GM12872 (cell line): ENCODE measurements around the gene CBX4.
A peak's percentile ranks its signal among the peaks of the same experiment; 100 is the strongest.

Experiments used
- CTCF ChIP-seq: IDR thresholded peaks from 3 replicates; pipeline ENCODE4 v1.5.1; 2011; ENCODE audit warnings: low read depth, mild to moderate bottlenecking, low read length, moderate library complexity; ENCODE audit not compliant: insufficient read depth

Gene CBX4

DNA sequence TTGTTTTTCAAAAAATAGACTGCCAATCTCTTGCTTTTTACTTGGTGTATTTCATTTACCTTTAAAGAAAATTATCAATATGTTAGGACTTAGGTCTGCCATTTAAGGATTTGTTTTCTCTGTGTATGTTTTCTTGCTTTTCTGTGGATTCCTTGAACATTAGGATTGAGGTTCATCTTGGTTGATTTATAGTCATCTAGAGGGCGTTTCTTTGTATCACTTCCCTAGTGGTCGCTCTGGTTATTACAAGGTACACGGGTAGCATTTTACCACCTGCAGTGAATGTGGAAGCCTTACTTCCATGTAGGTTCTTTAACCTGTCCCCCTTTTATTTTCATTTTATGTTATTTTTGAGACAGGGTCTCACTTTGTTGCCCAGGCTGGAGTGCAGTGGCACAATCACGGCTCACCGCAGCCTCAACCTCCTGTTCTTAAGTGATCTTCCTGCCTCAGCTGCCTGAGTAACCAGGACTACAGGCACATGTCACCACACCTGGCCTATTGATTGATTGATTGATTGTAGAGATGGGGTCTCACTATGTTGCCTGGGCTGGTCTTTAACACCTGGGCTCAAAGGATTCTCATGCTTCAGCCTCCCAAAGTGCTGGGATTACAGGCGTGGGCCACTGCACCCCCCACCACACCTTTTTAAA lies 35.2 kb upstream of the CBX4 start:
- peak; percentile 67; the same call in 2 of the 3 replicates for TF ChIP-seq CTCF

- TF ChIP-seq CTCF: no peak
Observed at GRCh38 chr17:79873583-79873982, 34.3 kb upstream of the CBX4 start.

DNA sequence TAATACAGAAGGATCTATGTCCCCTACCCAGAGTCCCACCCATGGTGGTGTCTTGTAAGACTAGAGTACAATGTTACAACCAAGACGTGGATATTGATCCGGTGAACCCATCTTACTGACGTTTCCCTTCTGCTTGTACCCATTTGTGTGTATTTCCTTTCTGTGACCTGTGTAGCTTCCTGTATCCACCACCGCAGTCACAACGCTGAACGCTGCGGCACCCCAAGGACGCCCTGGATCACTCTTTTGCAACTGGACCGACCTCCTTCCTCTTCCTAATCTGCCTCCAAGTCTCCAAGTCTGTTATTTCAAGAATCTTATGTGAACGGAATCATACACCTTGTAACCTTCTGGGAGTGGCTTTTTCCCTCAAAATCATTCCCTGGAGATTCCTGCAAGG lies 33.5 kb upstream of the CBX4 start:
- no peak for TF ChIP-seq CTCF

GRCh38 chr17:79871131-79871530 lies 31.9 kb upstream of the CBX4 start:
- TF ChIP-seq CTCF: no peak

- no peak for TF ChIP-seq CTCF
Observed at GRCh38 chr17:79870540-79870939, 31.3 kb upstream of the CBX4 start.

GRCh38 chr17:79866791-79867518 lies 27.7 kb upstream of the CBX4 start:
- TF ChIP-seq CTCF: no peak

DNA sequence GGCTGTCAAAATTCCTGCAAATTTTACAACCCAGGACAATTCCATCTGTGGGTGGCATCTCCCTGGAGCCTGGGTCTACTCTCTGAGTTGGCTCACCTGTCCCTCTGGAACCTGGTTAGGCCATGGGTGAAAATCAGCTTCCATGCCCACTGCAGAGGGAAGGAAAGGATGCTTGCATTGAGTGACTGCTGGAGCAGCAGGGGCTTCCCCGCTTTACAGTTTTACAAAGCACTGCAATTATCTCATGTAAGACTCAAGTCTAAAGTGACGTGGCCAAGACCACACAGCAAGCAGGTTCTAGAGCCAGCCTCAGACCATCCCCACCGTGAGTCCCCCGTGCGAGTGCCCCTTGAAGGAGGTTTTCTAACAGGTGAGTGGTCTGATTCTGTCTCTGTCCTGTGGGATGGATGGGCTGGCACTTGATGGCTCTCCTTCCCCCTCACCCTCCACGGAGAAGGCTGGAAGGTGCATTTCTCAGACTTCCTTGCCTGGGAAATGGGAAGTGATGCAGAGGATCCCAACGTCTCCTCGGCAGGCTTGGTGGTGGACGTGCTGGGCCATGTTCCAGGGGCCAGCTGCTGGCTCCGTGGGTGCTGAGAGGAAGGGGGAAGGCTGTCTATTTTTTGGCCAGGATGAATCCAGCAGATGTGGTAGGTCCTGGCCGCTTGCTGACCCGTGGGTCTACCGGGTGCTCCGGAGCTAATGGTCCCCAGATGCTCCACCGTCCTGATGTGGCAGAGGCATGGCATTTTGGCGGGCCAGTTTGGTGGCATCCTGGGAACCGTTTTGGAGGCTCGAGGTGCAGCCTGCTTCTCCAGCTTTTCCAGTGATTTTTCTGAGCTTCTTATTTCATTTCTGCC lies 26.3 kb upstream of the CBX4 start:
- no peak for TF ChIP-seq CTCF
